Neural cell (in vitro differentiated cells): ENCODE measurements around the gene CDH6.

Source experiments
- EP300 ChIP-seq: fragments of 450-650 bp; conservative IDR thresholded peaks from 2 replicates; pipeline ENCODE4 v1.6.1; 2014; ENCODE audit warnings: antibody characterized with exemption, mild to moderate bottlenecking, moderate library complexity; ENCODE audit not compliant: poor library complexity, severe bottlenecking
- EZH2 ChIP-seq: fragments of 200-600, 300-800 bp; shearing (Covaris generic), sonication (generic); IDR thresholded peaks from 2 replicates; pipeline ENCODE4 v1.6.1; 2014; ENCODE audit warnings: antibody characterized with exemption, low read length, borderline replicate concordance, mild to moderate bottlenecking; ENCODE audit not compliant: insufficient read depth, poor library complexity, severe bottlenecking
- MXI1 ChIP-seq: fragments of 450-650 bp; conservative IDR thresholded peaks from 2 replicates; pipeline ENCODE4 v1.6.1; 2014; ENCODE audit warnings: antibody characterized with exemption, mild to moderate bottlenecking; ENCODE audit not compliant: poor library complexity, severe bottlenecking
- RAD21 ChIP-seq: fragments of 450-650 bp; conservative IDR thresholded peaks from 2 replicates; pipeline ENCODE4 v1.6.1; 2014; ENCODE audit warnings: antibody characterized with exemption, mild to moderate bottlenecking, moderate library complexity
- SMC3 ChIP-seq: fragments of 450-650 bp; conservative IDR thresholded peaks from 2 replicates; pipeline ENCODE4 v1.6.1; 2014; ENCODE audit warnings: antibody characterized with exemption, mild to moderate bottlenecking, moderate library complexity; ENCODE audit not compliant: poor library complexity
- TAF1 ChIP-seq: IDR thresholded peaks from 2 replicates; pipeline ENCODE4 v1.6.1; 2012; ENCODE audit warnings: low read depth
- TF ChIP-seq, protein P1 (sequence below): fragments of 450-650 bp; IDR thresholded peaks from 2 replicates; pipeline ENCODE4 v1.5.1; 2014; ENCODE audit warnings: antibody characterized with exemption, mild to moderate bottlenecking, moderate library complexity; ENCODE audit not compliant: poor library complexity, severe bottlenecking

- TF ChIP-seq, protein P1, sequence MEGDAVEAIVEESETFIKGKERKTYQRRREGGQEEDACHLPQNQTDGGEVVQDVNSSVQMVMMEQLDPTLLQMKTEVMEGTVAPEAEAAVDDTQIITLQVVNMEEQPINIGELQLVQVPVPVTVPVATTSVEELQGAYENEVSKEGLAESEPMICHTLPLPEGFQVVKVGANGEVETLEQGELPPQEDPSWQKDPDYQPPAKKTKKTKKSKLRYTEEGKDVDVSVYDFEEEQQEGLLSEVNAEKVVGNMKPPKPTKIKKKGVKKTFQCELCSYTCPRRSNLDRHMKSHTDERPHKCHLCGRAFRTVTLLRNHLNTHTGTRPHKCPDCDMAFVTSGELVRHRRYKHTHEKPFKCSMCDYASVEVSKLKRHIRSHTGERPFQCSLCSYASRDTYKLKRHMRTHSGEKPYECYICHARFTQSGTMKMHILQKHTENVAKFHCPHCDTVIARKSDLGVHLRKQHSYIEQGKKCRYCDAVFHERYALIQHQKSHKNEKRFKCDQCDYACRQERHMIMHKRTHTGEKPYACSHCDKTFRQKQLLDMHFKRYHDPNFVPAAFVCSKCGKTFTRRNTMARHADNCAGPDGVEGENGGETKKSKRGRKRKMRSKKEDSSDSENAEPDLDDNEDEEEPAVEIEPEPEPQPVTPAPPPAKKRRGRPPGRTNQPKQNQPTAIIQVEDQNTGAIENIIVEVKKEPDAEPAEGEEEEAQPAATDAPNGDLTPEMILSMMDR = no peak
- TF ChIP-seq TAF1 (no peak), MXI1 (no peak), EZH2 (no peak), RAD21 (no peak), EP300 (no peak), SMC3 (no peak)
Observed at GRCh38 chr5:31335456-31335855, 142.0 kb downstream of the CDH6 start.
